ENCODE results near the gene GGCT.

The GGCT gene

GRCh38 chr7:30514776-30515175, 10.1 kb upstream of the GGCT start:
- Histone ChIP-seq H2AFZ (ENCODE audit: low read length) (no peak overlapping the region), H3K9me2 (replicated peaks; ENCODE audit: low read depth, low read length) (no peaks in the 10 kb centered on the region), H3K9ac (ENCODE audit: low read depth, low read length, poor library complexity, severe bottlenecking) (no peak overlapping the region), H3K36me3 (ENCODE audit: insufficient read depth, low read length) (no peaks in the 10 kb centered on the region), H3K4me2 (ENCODE audit: low read depth, low read length, poor library complexity, severe bottlenecking) (no peak overlapping the region), H3K27me3 (ENCODE audit: insufficient read depth, low read length, poor library complexity, severe bottlenecking) (no peaks in the 10 kb centered on the region), H3K9me3 (ENCODE audit: insufficient read depth, low read depth, low read length) (no peaks in the 10 kb centered on the region), H3K4me1 (ENCODE audit: insufficient read depth, low read length, poor library complexity, severe bottlenecking) (no peaks in the 10 kb centered on the region), H3K4me3 (ENCODE audit: low read length, poor library complexity, severe bottlenecking) (no peak overlapping the region), H4K20me1 (ENCODE audit: insufficient read depth, low read length, poor library complexity, severe bottlenecking) (no peaks in the 10 kb centered on the region), H3K79me2 (ENCODE audit: insufficient read depth, low read length) (no peaks in the 10 kb centered on the region), H3F3A (ENCODE audit: low read depth) (no peaks in the 10 kb centered on the region)
- TF ChIP-seq EZH2phosphoT487 (IDR thresholded peaks at IDR 0.05; ENCODE audit: borderline replicate concordance) (no peak), CTCF (conservative IDR thresholded peaks at IDR 0.05; ENCODE audit: low read length) (no peak)

- no peaks in the 10 kb centered on the region for H3K79me2 ChIP-seq (ENCODE audit: insufficient read depth, low read length)
- H3K4me1 ChIP-seq (ENCODE audit: insufficient read depth, low read length, poor library complexity, severe bottlenecking): no peaks in the 10 kb centered on the region
- H3K27me3 ChIP-seq (ENCODE audit: insufficient read depth, low read length, poor library complexity, severe bottlenecking): no peaks in the 10 kb centered on the region
- H3K4me2 ChIP-seq (ENCODE audit: low read depth, low read length, poor library complexity, severe bottlenecking): no peak overlapping the region
- no peaks in the 10 kb centered on the region for H3F3A ChIP-seq (ENCODE audit: low read depth)
- no peak overlapping the region for H3K9ac ChIP-seq (ENCODE audit: low read depth, low read length, poor library complexity, severe bottlenecking)
- no peaks in the 10 kb centered on the region for H4K20me1 ChIP-seq (ENCODE audit: insufficient read depth, low read length, poor library complexity, severe bottlenecking)
- H3K4me3 ChIP-seq (ENCODE audit: low read length, poor library complexity, severe bottlenecking): no peak overlapping the region
- TF ChIP-seq EZH2phosphoT487 (IDR thresholded peaks at IDR 0.05; ENCODE audit: borderline replicate concordance) (no peak), CTCF (conservative IDR thresholded peaks at IDR 0.05; ENCODE audit: low read length) (no peak)
- no peaks in the 10 kb centered on the region for H3K36me3 ChIP-seq (ENCODE audit: insufficient read depth, low read length)
- H3K9me3 ChIP-seq (ENCODE audit: insufficient read depth, low read depth, low read length): no peaks in the 10 kb centered on the region
- no peaks in the 10 kb centered on the region for H3K9me2 ChIP-seq (replicated peaks; ENCODE audit: low read depth, low read length)
- H2AFZ ChIP-seq (ENCODE audit: low read length): no peak overlapping the region
Observed at GRCh38 chr7:30514177-30514576, 9.5 kb upstream of the GGCT start.

GRCh38 chr7:30513762-30514161, 9.1 kb upstream of the GGCT start:
- Histone ChIP-seq H3K9ac (ENCODE audit: low read depth, low read length, poor library complexity, severe bottlenecking) (no peak overlapping the region), H3K27me3 (ENCODE audit: insufficient read depth, low read length, poor library complexity, severe bottlenecking) (no peaks in the 10 kb centered on the region), H3K79me2 (ENCODE audit: insufficient read depth, low read length) (no peaks in the 10 kb centered on the region), H3K36me3 (ENCODE audit: insufficient read depth, low read length) (no peaks in the 10 kb centered on the region), H3F3A (ENCODE audit: low read depth) (no peaks in the 10 kb centered on the region), H2AFZ (ENCODE audit: low read length) (no peak overlapping the region), H3K4me1 (ENCODE audit: insufficient read depth, low read length, poor library complexity, severe bottlenecking) (no peaks in the 10 kb centered on the region), H4K20me1 (ENCODE audit: insufficient read depth, low read length, poor library complexity, severe bottlenecking) (no peaks in the 10 kb centered on the region), H3K9me3 (ENCODE audit: insufficient read depth, low read depth, low read length) (no peaks in the 10 kb centered on the region), H3K4me3 (ENCODE audit: low read length, poor library complexity, severe bottlenecking) (no peak overlapping the region), H3K4me2 (ENCODE audit: low read depth, low read length, poor library complexity, severe bottlenecking) (no peak overlapping the region), H3K9me2 (replicated peaks; ENCODE audit: low read depth, low read length) (no peaks in the 10 kb centered on the region)
- TF ChIP-seq CTCF (conservative IDR thresholded peaks at IDR 0.05; ENCODE audit: low read length): no peak
- TF ChIP-seq EZH2phosphoT487 (IDR thresholded peaks at IDR 0.05; ENCODE audit: borderline replicate concordance): no peak

Measured in Loucy (cell line).